ENCODE measurements around the gene PSORS1C1. TPM values are rescaled to one million over a fixed set of nuclear protein-coding genes. Genes with fewer than 3 reads are reported as not detected.

Gene PSORS1C1
- total RNA-seq, 1 experiment from 2014 or later = 0.48 TPM

- H3K79me2 ChIP-seq (ENCODE audit: insufficient read depth, low read length) = no peaks in the 10 kb centered on the region
- no peak overlapping the region for H3T11ph ChIP-seq (ENCODE audit: low read length)
- H3K27me3 ChIP-seq (ENCODE audit: insufficient read depth, low read length) = no peaks in the 10 kb centered on the region
- no peak for DNase-seq
- H3K23ac ChIP-seq (ENCODE audit: insufficient read length, low read depth, low read length) = no peak overlapping the region
- H2BK12ac ChIP-seq (ENCODE audit: insufficient read length, low read depth, low read length) = no peak overlapping the region
- H4K5ac ChIP-seq (ENCODE audit: insufficient read length, low read depth, low read length) = no peak overlapping the region
- no peak overlapping the region for H3K4me2 ChIP-seq (ENCODE audit: insufficient read depth, insufficient read length, low read length)
- WGBS (ENCODE audit: extremely low coverage, insufficient read length, low lambda C conversion rate) = no CpG with 5 or more reads among the region's 10 CpGs
- no peak overlapping the region for H3K9ac ChIP-seq (ENCODE audit: extremely low read depth, insufficient read length, low read length)
- H3K4me3 Mint-ChIP-seq = no peak overlapping the region
- H3K27ac ChIP-seq (ENCODE audit: insufficient read length, low read depth, low read length) = no peak overlapping the region
- H3K36me3 Mint-ChIP-seq (ENCODE audit: insufficient read depth in 1 of 3, low read depth in 3 of 3) = peaks cover 27 to 66% (median 64%) of the 10 kb centered on the region in 3 experiments; a peak in 6 of 7 replicates
- no peak overlapping the region for H2BK20ac ChIP-seq (ENCODE audit: low read depth, low read length, poor library complexity, severe bottlenecking)
- no peaks in the 10 kb centered on the region for H3K9me3 Mint-ChIP-seq
- H3K56ac ChIP-seq (ENCODE audit: insufficient read length, low read depth, low read length) = no peak overlapping the region
- no peaks in the 10 kb centered on the region for H3K9me3 ChIP-seq (ENCODE audit: control insufficient read depth, low read depth, low read length)
- H3K4ac ChIP-seq (ENCODE audit: low read depth, low read length) = no peak overlapping the region
- H4K20me1 ChIP-seq (ENCODE audit: control insufficient read depth, insufficient read depth, insufficient read length) = no peaks in the 10 kb centered on the region
- no peak overlapping the region for H2AK5ac ChIP-seq (ENCODE audit: insufficient read length, low read length)
- no peak overlapping the region for H3K14ac ChIP-seq (ENCODE audit: insufficient read depth, low read length)
- H3K4me1 Mint-ChIP-seq = peaks cover 20 to 21% of the 10 kb centered on the region in 2 experiments
- H3K4me1 ChIP-seq (ENCODE audit: insufficient read depth, low read length) = no peaks in the 10 kb centered on the region
- no peaks in the 10 kb centered on the region for H3K27me3 Mint-ChIP-seq (ENCODE audit: low read depth)
- H4K91ac ChIP-seq (ENCODE audit: insufficient read length, low read depth, low read length) = no peak overlapping the region
- H4K8ac ChIP-seq (replicated peaks; ENCODE audit: insufficient read length, low read depth, low read length) = no peak overlapping the region
- no peak for TF ChIP-seq CTCF (conservative IDR thresholded peaks at IDR 0.05)
- H2BK15ac ChIP-seq (ENCODE audit: low read depth, low read length) = no peak overlapping the region
- no peaks in the 10 kb centered on the region for H3K79me1 ChIP-seq (ENCODE audit: insufficient read depth, low read depth, low read length, poor library complexity, severe bottlenecking)
- H2BK5ac ChIP-seq (ENCODE audit: insufficient read length, low read length) = no peak overlapping the region
- H3K18ac ChIP-seq (ENCODE audit: insufficient read length, low read depth, low read length) = no peak overlapping the region
- H2BK120ac ChIP-seq (ENCODE audit: low read depth, low read length, poor library complexity, severe bottlenecking) = no peak overlapping the region
- H3K27ac Mint-ChIP-seq = peak overlapping the region in 1 of 3 experiments; percentile 73; a peak in 1 of 7 replicates
- no peaks in the 10 kb centered on the region for H3K23me2 ChIP-seq (ENCODE audit: insufficient read length, low read depth, low read length, poor library complexity, severe bottlenecking)
- H2AFZ ChIP-seq (ENCODE audit: low read length) = no peak overlapping the region
Observed at GRCh38 chr6:31145386-31145785, 30.8 kb downstream of the PSORS1C1 start.
